Endothelial cell of umbilical vein (primary cell): Measurements from ENCODE around the gene TARDBP.
"Not testable (repeated sequence)": the region's sequence is repeated elsewhere in the genome, so short reads cannot be mapped to it uniquely, and the experiment has no call there.

ENCODE experiments used
- EZH2 ChIP-seq: IDR thresholded peaks from 2 replicates; pipeline ENCODE4 v1.6.1; 2012; ENCODE audit warnings: borderline replicate concordance, low read depth, mild to moderate bottlenecking, moderate library complexity, low read length, inconsistent platforms; ENCODE audit not compliant: severe bottlenecking
- FOS ChIP-seq: IDR thresholded peaks from 2 replicates; pipeline ENCODE4 v1.6.1; 2011; ENCODE audit warnings: mild to moderate bottlenecking, low read length, moderate library complexity, borderline replicate concordance; ENCODE audit not compliant: insufficient read depth
- GATA2 ChIP-seq: IDR thresholded peaks from 2 replicates; pipeline ENCODE4 v1.7.0; 2011; ENCODE audit warnings: low read depth, mild to moderate bottlenecking, moderate library complexity, mixed read lengths, low read length; ENCODE audit not compliant: insufficient read length, insufficient read depth
- MYC ChIP-seq: IDR thresholded peaks from one replicate; pipeline ENCODE4 v1.6.1; 2011; ENCODE audit warnings: mild to moderate bottlenecking, low read depth, low read length
- POLR2A ChIP-seq: IDR thresholded peaks from 2 replicates; pipeline ENCODE4 v1.6.1; 2012; ENCODE audit warnings: low read depth, mild to moderate bottlenecking, control low read depth, low read length
- POLR2AphosphoS5 ChIP-seq: IDR thresholded peaks from 2 replicates; pipeline ENCODE4 v1.6.1; 2012; ENCODE audit warnings: low read depth, mild to moderate bottlenecking, control low read depth, low read length, moderate library complexity; ENCODE audit not compliant: insufficient read depth
- TF ChIP-seq, protein P1 (sequence below), 2 donors: IDR thresholded peaks; 1 replicate in 1 of 2; 2 replicates in 1 of 2; pipeline ENCODE4 v1.5.1; 2011; ENCODE audit warnings: low read length in 2 of 2, mild to moderate bottlenecking in 2 of 2, moderate library complexity in 2 of 2, control low read depth in 1 of 2, inconsistent platforms in 1 of 2, low read depth in 1 of 2; ENCODE audit not compliant: insufficient read depth in 1 of 2; ENCODE audit errors: extremely low read depth in 1 of 2
- TF ChIP-seq, protein P2 (sequence below): IDR thresholded peaks from 2 replicates; pipeline ENCODE4 v1.6.1; 2011; ENCODE audit not compliant: insufficient read depth, insufficient read length

DNA sequence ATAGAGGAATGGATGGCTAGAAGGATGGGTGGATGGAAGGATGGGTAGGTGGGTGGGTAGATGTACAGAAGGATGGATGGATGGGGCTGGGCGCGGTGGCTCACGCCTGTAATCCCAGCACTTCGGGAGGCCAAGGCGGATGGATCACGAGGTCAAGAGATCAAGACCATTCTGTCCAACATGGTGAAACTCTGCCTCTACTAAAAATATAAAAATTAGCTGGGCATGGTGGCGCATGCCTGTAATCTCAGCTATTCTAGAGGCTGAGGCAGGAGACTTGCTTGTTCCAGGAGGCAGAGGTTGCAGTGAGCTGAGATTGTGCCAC, 27.6 kb downstream of the TARDBP start:
- TF ChIP-seq, protein P1, sequence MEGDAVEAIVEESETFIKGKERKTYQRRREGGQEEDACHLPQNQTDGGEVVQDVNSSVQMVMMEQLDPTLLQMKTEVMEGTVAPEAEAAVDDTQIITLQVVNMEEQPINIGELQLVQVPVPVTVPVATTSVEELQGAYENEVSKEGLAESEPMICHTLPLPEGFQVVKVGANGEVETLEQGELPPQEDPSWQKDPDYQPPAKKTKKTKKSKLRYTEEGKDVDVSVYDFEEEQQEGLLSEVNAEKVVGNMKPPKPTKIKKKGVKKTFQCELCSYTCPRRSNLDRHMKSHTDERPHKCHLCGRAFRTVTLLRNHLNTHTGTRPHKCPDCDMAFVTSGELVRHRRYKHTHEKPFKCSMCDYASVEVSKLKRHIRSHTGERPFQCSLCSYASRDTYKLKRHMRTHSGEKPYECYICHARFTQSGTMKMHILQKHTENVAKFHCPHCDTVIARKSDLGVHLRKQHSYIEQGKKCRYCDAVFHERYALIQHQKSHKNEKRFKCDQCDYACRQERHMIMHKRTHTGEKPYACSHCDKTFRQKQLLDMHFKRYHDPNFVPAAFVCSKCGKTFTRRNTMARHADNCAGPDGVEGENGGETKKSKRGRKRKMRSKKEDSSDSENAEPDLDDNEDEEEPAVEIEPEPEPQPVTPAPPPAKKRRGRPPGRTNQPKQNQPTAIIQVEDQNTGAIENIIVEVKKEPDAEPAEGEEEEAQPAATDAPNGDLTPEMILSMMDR (IDR thresholded peaks at IDR 0.05; ENCODE audit: extremely low read depth in 1 of 2, insufficient read depth in 1 of 2, low read depth in 1 of 2, low read length in 2 of 2), result not testable (repeated sequence)
- TF ChIP-seq, protein P2, sequence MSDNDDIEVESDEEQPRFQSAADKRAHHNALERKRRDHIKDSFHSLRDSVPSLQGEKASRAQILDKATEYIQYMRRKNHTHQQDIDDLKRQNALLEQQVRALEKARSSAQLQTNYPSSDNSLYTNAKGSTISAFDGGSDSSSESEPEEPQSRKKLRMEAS, result not testable (repeated sequence)
- not testable (repeated sequence) for TF ChIP-seq POLR2A, POLR2AphosphoS5, GATA2, MYC, EZH2, FOS
